Activated CD4-positive, alpha-beta T cell treated with anti-CD3 and anti-CD28 coated beads, Interleukin-2, amount 10 ng/mL, durations not matched to agents 24 days and 14 days (primary cell): Measurements from ENCODE around the gene CD248. TPM values are rescaled to one million over a fixed set of nuclear protein-coding genes. Genes with fewer than 3 reads are reported as not detected.
"Not testable (repeated sequence)": the region's sequence is repeated elsewhere in the genome, so short reads cannot be mapped to it uniquely, and the experiment has no call there.

Experiments
- DNase-seq: peaks from one replicate; pipeline ENCODE4 v3.0.0; 2022
- H3K27ac Mint-ChIP-seq: one replicate; pipeline ENCODE4 v1.8.0; 2022; ENCODE audit warnings: mild to moderate bottlenecking, mixed read lengths
- H3K27me3 Mint-ChIP-seq: one replicate; pipeline ENCODE4 v1.8.0; 2022; ENCODE audit warnings: mixed read lengths
- H3K36me3 Mint-ChIP-seq: one replicate; pipeline ENCODE4 v1.8.0; 2022; ENCODE audit warnings: low read depth, mild to moderate bottlenecking, mixed read lengths
- H3K4me1 Mint-ChIP-seq: one replicate; pipeline ENCODE4 v1.8.0; 2021; ENCODE audit warnings: mixed read lengths
- H3K4me3 Mint-ChIP-seq: one replicate; pipeline ENCODE4 v1.8.0; 2022; ENCODE audit warnings: mild to moderate bottlenecking, moderate library complexity, mixed read lengths
- H3K9me3 Mint-ChIP-seq: one replicate; pipeline ENCODE4 v1.8.0; 2021; ENCODE audit warnings: mixed read lengths
- intact Hi-C: fragments of 100-400 bp; cut with micrococcal nuclease; formaldehyde crosslinking; loops from one replicate; pipeline ENCODE4 v1.15.1; 2023
- total RNA-seq: library from RNA; stranded (reverse); gene quantifications from 2 replicates; pipeline ENCODE4 v1.2.3, GENCODE V29; 2022

Gene CD248
- total RNA-seq = not detected in 2 replicates

- H3K4me1 Mint-ChIP-seq = peaks cover 39% of the 10 kb centered on the region
- no peaks in the 10 kb centered on the region for H3K9me3 Mint-ChIP-seq
- H3K36me3 Mint-ChIP-seq = no peaks in the 10 kb centered on the region
- H3K27ac Mint-ChIP-seq = peak within 1 kb of the TSS; percentile 63
- DNase-seq = no peak
- peak within 1 kb of the TSS; percentile 41 for H3K4me3 Mint-ChIP-seq
- H3K27me3 Mint-ChIP-seq = peaks cover 3% of the 10 kb centered on the region
- intact Hi-C loops = no loop called here
Observed at GRCh38 chr11:66316849-66317251, at the start of gene CD248. Gene CD248, minus strand, starts transcription at chr11:66317044. Its CDS starts 17 bp downstream, at chr11:66317027.

DNA sequence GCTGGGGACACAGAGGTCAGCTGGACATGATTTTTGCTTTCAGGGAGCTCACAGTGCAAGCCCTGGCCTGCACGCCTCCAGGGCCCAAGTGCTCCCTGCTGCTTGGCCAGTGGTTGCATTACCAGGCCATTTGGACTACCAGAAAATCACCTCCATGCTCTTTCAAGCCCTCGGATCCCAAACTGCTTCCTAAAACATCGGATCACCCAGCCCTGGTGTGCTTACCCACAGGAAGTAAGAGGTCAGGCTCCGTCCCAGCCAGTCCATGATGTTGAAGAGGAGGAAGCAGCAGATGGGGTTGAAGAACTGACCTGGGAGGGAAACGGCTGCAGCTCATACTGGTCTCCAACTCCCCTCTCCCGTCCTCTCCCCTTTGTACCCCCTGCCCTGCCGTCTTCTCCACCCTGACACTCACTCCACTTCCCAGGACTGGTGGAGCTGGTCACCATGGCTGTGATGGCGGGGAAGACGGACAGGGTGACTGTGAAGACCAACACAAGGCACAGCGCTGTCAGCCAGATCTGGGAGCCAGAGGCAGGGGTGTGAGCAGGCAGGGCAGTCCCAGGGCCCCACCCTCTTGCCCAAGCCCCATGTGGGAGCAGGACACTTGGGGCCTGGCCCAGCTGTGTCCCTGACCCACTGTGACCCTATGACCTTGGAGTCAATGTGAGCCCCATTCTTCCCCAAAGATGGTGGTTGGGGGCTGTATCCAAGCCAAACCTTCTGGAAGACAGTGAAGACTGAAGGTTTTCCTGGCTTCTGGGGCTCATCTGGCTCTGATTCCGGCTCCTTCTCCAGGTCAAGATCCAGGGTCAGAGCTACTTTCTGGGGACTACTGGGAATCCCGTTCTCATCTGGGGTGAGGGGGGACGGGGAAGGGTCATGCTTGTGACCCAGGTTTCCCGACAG lies 49.1 kb upstream of the CD248 start:
- Mint-ChIP-seq H3K27me3 (no peaks in the 10 kb centered on the region), H3K36me3 (peaks cover 18% of the 10 kb centered on the region), H3K9me3 (no peaks in the 10 kb centered on the region), H3K27ac (peak overlapping the region; percentile 17), H3K4me1 (peaks cover 11% of the 10 kb centered on the region), H3K4me3 (no peak overlapping the region)
- intact Hi-C loops = no loop called here
- no peak for DNase-seq

DNA sequence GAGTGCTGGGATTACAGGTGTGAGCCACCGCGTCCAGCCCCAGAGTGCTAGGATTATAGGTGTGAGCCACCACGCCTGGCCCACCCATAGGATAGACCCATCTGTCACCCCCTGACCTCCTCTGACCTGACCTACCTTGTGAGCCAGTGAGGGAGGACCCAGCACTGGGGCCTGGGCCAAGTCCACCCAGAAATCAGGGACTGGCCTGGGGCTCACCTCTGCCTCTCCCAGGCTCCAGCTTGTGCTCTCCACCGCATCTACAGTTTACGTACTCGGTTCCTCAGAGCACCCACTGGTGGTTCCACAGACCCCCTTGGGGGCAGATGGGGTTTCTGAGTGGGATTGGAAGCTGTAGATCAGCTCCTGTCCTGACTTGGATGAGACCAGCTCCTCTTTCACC lies 48.3 kb upstream of the CD248 start:
- no peak for DNase-seq
- H3K4me3 Mint-ChIP-seq = no peak overlapping the region
- peaks cover 8% of the 10 kb centered on the region for H3K4me1 Mint-ChIP-seq
- H3K9me3 Mint-ChIP-seq = no peaks in the 10 kb centered on the region
- peaks cover 17% of the 10 kb centered on the region for H3K36me3 Mint-ChIP-seq
- no peaks in the 10 kb centered on the region for H3K27me3 Mint-ChIP-seq
- intact Hi-C loops = no loop called here
- no peak overlapping the region for H3K27ac Mint-ChIP-seq

DNA sequence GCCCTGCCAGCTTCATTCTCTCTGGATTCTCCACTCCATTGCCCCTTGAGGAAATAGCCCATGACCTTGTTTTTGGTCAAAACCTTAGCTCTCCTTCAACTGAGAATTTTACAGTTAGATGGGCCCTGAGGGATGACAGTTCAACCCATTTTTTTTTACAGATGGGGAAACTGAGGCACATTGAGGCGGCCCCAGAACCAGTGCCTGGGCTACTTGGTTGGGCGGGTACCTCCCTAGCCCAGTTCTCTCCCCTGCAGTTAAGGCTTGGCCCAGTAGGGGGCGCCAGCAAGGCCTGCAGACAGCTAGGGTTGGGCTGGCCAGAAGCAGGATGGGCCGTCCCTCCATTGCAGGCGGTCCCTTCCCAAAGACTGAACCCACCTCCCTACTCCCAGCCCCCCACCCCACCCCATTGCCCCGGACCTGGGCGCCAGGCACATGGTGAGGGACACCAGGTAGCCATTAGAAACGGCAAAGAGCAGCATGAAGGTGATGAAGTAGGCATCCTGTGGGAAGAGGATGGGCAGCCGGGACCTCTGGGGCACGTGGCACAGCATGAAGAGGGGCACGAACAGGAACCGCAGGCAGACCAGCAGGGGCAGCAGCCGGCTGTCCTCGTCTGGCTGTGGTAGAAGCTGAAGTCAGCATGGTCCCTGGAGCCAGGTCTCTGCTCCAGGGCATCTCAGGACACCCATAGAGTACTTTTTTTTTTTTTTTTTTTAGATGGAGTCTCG lies 47.1 kb upstream of the CD248 start:
- H3K4me3 Mint-ChIP-seq = no peak overlapping the region
- H3K9me3 Mint-ChIP-seq = no peaks in the 10 kb centered on the region
- H3K36me3 Mint-ChIP-seq = peaks cover 14% of the 10 kb centered on the region
- H3K27me3 Mint-ChIP-seq = no peaks in the 10 kb centered on the region
- peaks cover 2% of the 10 kb centered on the region for H3K4me1 Mint-ChIP-seq
- no peak overlapping the region for H3K27ac Mint-ChIP-seq
- intact Hi-C loops = no loop called here
- DNase-seq = peak; percentile 92

DNA sequence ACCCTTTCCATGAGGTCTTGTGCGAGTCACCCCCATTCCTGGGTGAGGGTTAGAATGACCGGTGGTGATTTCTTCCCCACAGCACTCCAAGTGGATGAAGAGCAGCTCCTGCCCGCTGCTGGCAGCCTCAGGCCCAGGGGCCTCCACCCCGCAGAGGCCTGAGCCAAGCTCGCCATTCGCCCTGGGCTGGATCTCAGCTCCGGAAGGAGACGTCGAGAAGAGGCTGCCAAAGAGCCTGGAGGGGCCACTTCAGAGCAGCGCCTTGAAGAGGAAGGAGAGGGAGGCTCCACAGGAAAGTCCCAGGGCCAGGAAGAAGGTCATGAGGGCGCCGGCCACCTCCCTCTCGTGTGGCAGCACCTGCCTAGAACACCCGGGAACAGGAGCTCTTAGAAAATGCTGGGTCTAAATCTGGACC lies 46.4 kb upstream of the CD248 start:
- peaks cover 2% of the 10 kb centered on the region for H3K4me1 Mint-ChIP-seq
- intact Hi-C loops = no loop called here

GRCh38 chr11:66362481-66363147 lies 45.8 kb upstream of the CD248 start:
- no peak overlapping the region for H3K27ac Mint-ChIP-seq
- no peaks in the 10 kb centered on the region for H3K27me3 Mint-ChIP-seq
- H3K4me3 Mint-ChIP-seq = no peak overlapping the region
- H3K36me3 Mint-ChIP-seq = peaks cover 9% of the 10 kb centered on the region
- no peaks in the 10 kb centered on the region for H3K4me1 Mint-ChIP-seq
- no peak for DNase-seq
- H3K9me3 Mint-ChIP-seq = no peaks in the 10 kb centered on the region
- intact Hi-C loops = no loop called here

More for the DNA sequence above, 46.4 kb upstream of the CD248 start:
- no peak overlapping the region for H3K27ac Mint-ChIP-seq
- DNase-seq = no peak
- peaks cover 14% of the 10 kb centered on the region for H3K36me3 Mint-ChIP-seq
- H3K9me3 Mint-ChIP-seq = no peaks in the 10 kb centered on the region
- H3K27me3 Mint-ChIP-seq = no peaks in the 10 kb centered on the region
- no peak overlapping the region for H3K4me3 Mint-ChIP-seq

DNA sequence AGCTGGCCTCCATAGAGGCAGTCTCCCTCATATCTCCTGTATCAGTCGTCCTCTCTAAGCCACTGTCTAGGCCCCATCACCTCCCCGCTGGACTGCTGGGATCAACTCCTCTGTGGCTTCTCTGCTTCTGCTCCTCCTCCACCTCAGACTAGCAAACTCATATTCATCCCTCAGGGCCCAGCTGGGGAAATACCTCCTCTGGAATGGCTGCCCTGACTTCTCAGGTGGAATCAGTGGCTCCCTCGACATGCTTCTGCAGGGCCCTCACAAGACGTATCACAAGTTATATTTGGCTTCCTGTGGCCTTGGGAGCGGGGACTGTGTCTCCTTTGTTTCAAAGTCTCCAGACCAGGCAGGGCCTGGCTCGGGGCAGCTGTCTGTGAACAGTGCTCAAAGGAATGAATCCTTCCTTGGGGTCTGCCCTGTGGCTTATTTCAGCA lies 44.7 kb upstream of the CD248 start:
- Mint-ChIP-seq H3K9me3 (no peaks in the 10 kb centered on the region), H3K4me3 (no peak overlapping the region), H3K27ac (no peak overlapping the region), H3K4me1 (no peaks in the 10 kb centered on the region), H3K36me3 (peaks cover 7% of the 10 kb centered on the region), H3K27me3 (no peaks in the 10 kb centered on the region)
- no peak for DNase-seq
- intact Hi-C loops = no loop called here

DNA sequence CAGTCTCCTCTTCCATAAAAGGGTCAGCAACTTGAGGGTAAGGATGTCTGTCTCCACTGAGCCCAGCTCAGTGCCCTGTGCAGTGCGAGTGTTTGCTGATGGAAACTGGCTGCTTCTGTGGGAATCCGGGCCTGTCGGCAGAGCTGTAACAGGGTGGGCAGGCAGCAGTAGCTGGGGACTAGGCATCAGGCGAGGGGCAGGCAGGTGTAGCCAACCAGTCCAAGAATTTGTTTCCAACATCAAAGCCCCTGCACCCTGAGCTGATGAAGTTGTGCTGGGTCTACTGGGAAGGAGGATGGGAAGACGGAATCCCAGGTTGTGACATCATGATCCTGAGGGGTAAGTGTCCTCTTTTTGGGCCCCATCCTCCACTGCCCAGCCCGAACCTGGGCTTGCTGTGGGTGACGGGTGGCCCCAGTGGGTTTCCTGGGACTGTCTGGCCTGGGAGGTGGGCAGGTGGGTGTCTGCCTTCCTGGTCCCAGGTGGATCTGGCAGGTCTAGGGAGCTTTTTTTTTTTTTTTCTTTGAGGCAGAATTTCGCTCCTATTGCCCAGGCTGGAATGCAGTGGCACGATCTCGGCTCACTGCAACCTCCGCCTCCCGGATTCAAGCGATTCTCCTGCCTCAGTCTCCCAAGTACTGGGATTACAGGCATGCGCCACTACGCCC lies 43.7 kb upstream of the CD248 start:
- H3K27ac Mint-ChIP-seq = no peak overlapping the region
- peaks cover 7% of the 10 kb centered on the region for H3K36me3 Mint-ChIP-seq
- no peaks in the 10 kb centered on the region for H3K27me3 Mint-ChIP-seq
- intact Hi-C loops = no loop called here
- no peaks in the 10 kb centered on the region for H3K4me1 Mint-ChIP-seq
- H3K4me3 Mint-ChIP-seq = no peak overlapping the region
- DNase-seq = no peak
- H3K9me3 Mint-ChIP-seq = no peaks in the 10 kb centered on the region

DNA sequence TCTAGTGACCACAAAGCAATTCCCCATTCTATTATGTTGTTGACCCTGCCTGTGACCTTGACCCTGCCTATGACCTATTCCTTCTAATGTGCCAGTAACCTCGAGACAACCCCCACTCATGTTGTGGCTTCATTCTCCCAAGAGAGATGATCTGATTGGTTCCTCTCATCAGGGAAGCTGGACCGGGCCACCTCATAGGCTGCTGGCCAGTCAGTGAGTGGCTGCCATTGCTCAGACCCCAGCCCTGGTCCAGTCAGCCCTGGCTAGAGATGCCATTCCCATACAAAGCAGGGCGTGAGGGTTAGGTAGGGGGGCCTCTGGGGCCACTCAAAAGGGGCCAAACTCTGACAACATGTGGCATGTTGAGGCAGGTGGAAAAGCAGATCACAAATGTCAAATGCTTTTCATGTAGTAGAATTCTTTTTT lies 42.8 kb upstream of the CD248 start:
- intact Hi-C loops = no loop called here
- no peaks in the 10 kb centered on the region for H3K9me3 Mint-ChIP-seq
- no peaks in the 10 kb centered on the region for H3K4me1 Mint-ChIP-seq
- no peak overlapping the region for H3K27ac Mint-ChIP-seq
- H3K4me3 Mint-ChIP-seq = no peak overlapping the region
- no peaks in the 10 kb centered on the region for H3K27me3 Mint-ChIP-seq
- H3K36me3 Mint-ChIP-seq = peaks cover 5% of the 10 kb centered on the region
- DNase-seq = no peak

- H3K27me3 Mint-ChIP-seq = not testable (repeated sequence)
Observed at GRCh38 chr11:66350560-66351235, 33.9 kb upstream of the CD248 start.

DNA sequence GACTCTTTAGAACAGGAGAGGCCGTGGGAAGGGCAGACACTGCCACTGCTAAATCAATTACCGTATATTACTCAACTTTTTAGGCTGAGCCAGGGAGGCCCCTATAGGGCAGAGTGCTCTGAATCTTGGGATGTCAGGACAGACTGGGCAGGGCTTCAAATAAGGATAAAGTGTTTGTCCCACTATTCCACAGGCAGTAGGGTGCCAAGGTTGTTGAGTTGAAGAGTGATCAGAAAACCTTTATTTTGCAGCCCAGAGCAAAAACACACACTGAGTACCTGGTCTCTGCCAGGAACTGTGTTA lies 32.2 kb upstream of the CD248 start:
- DNase-seq = no peak
- intact Hi-C loops = loop anchor here (5.0 kb wide), 3 partner anchors 38 to 608 kb away; partner anchors contain the start of genes PC and RAB1B
- Mint-ChIP-seq H3K4me1 (peaks cover 24% of the 10 kb centered on the region), H3K27me3 (peaks cover 3% of the 10 kb centered on the region), H3K27ac (no peak overlapping the region), H3K9me3 (no peaks in the 10 kb centered on the region), H3K36me3 (peaks cover 4% of the 10 kb centered on the region), H3K4me3 (peak overlapping the region; percentile 34)

More at GRCh38 chr11:66350560-66351235, 33.9 kb upstream of the CD248 start:
- H3K4me3 Mint-ChIP-seq, H3K27ac Mint-ChIP-seq, intact Hi-C loops, H3K36me3 Mint-ChIP-seq, H3K9me3 Mint-ChIP-seq, DNase-seq: not testable (repeated sequence)
- H3K4me1 Mint-ChIP-seq = peaks cover 13% of the 10 kb centered on the region

DNA sequence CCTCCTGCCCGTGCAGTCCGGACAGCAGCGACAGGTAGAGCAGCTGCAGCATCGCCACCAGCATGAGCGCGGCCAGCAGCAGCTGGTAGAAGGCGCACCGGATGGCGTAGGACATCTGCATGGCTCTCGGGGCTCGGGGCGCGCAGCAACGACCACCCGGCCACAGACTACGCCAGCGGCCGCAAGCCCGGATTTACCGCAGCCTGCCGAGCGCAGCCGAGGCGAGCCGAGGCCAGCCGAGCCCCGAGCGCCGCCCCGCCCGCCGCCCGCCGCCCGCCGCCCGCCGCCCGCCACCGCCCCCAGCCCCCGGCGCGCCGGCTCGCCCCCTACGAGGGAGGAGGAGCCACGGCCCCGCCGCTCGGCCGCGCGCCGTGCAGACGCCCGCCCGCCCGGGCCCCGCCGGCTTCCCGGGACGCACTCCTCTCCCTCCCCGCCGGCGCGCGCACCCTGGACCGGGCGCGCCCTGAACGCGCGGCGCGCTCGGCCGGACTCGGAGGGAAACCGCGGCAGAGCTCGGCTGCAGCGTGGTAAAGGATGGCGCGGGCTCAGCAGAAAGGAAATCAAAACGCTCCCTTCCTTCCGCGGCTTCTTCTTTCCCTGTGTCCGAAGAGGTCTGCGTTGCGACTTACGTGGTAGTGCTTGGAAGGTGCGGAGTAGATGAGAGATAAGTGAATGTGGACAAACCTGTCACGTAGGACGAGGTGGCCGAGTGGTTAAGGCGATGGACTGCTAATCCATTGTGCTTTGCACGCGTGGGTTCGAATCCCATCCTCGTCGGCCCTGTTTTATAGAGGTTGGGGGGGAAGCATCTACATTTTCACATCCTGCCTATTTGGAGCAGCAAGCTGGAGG lies 30.8 kb upstream of the CD248 start, which contains the start of gene B4GAT1:
Gene B4GAT1 (minus strand): TSS at position 205 of the 852 bp plus-strand sequence. CDS start 84 bp downstream, at position 121.
- peak within 1 kb of the TSS; percentile 86 for H3K4me3 Mint-ChIP-seq
- peaks cover 3% of the 10 kb centered on the region for H3K27me3 Mint-ChIP-seq
- peaks cover 6% of the 10 kb centered on the region for H3K36me3 Mint-ChIP-seq
- peak within 1 kb of the TSS; percentile 95 for H3K27ac Mint-ChIP-seq
- no peaks in the 10 kb centered on the region for H3K9me3 Mint-ChIP-seq
- intact Hi-C loops = loop anchor here (1.0 to 5.0 kb wide), 4 partner anchors 24 to 610 kb away; partner anchors contain the start of genes PC, RAB1B and SLC29A2
- DNase-seq = peak; percentile 95
- peaks cover 37% of the 10 kb centered on the region for H3K4me1 Mint-ChIP-seq
